ENCODE measurements around the gene BABAM2. TPM values are rescaled to one million over a fixed set of nuclear protein-coding genes. Genes with fewer than 3 reads are reported as not detected.

BABAM2 gene
- total RNA-seq, 3 donors from 2014 or later = 34.8 to 42.4 (median 41.3) TPM

- DNase-seq = no peak
- no peaks in the 10 kb centered on the region for H3K9me3 ChIP-seq
- H3K4me3 ChIP-seq = no peak overlapping the region
- no peak for ATAC-seq
- H3K4me1 ChIP-seq (ENCODE audit: low read depth) = no peaks in the 10 kb centered on the region
- no peak for TF ChIP-seq CTCF (IDR thresholded peaks at IDR 0.05)
- H3K36me3 ChIP-seq (ENCODE audit: low read depth) = no peaks in the 10 kb centered on the region
- intact Hi-C loops (cut with DNase I, micrococcal nuclease) = no loop called here
Observed at GRCh38 chr2:28035163-28035690, 144.7 kb downstream of the BABAM2 start.

- DNase-seq (no peak), ATAC-seq (no peak)
- intact Hi-C loops (cut with DNase I, micrococcal nuclease) = no loop called here
- Histone ChIP-seq H3K4me3 (no peak overlapping the region), H3K36me3 (ENCODE audit: low read depth) (no peaks in the 10 kb centered on the region), H3K4me1 (ENCODE audit: low read depth) (no peaks in the 10 kb centered on the region), H3K9me3 (no peaks in the 10 kb centered on the region)
- TF ChIP-seq CTCF (IDR thresholded peaks at IDR 0.05) = no peak
Observed at GRCh38 chr2:28035816-28036215, 145.3 kb downstream of the BABAM2 start.

- intact Hi-C loops (cut with DNase I, micrococcal nuclease) = no loop called here
- DNase-seq = no peak
- H3K9me3 ChIP-seq = no peaks in the 10 kb centered on the region
- H3K36me3 ChIP-seq (ENCODE audit: low read depth) = no peaks in the 10 kb centered on the region
- H3K4me3 ChIP-seq = no peak overlapping the region
- TF ChIP-seq CTCF (IDR thresholded peaks at IDR 0.05) = no peak
- H3K4me1 ChIP-seq (ENCODE audit: low read depth) = no peaks in the 10 kb centered on the region
- ATAC-seq = no peak
Observed at GRCh38 chr2:28036307-28036706, 145.8 kb downstream of the BABAM2 start.

- no peak for DNase-seq
- Histone ChIP-seq H3K36me3 (ENCODE audit: low read depth) (no peaks in the 10 kb centered on the region), H3K4me3 (no peak overlapping the region), H3K4me1 (ENCODE audit: low read depth) (no peaks in the 10 kb centered on the region), H3K9me3 (no peaks in the 10 kb centered on the region)
- intact Hi-C loops (cut with DNase I, micrococcal nuclease) = no loop called here
- TF ChIP-seq CTCF (IDR thresholded peaks at IDR 0.05) = no peak
- no peak for ATAC-seq
Observed at GRCh38 chr2:28038722-28039121, 148.2 kb downstream of the BABAM2 start.

- intact Hi-C loops (cut with DNase I, micrococcal nuclease) = no loop called here
- no peaks in the 10 kb centered on the region for H3K4me1 ChIP-seq (ENCODE audit: low read depth)
- H3K36me3 ChIP-seq (ENCODE audit: low read depth) = no peaks in the 10 kb centered on the region
- TF ChIP-seq CTCF (IDR thresholded peaks at IDR 0.05) = no peak
- ATAC-seq (no peak), DNase-seq (no peak)
- no peak overlapping the region for H3K4me3 ChIP-seq
- no peaks in the 10 kb centered on the region for H3K9me3 ChIP-seq
Observed at GRCh38 chr2:28045676-28046351, 155.3 kb downstream of the BABAM2 start.

All from mucosa of descending colon (tissue), 3 donors.